Right lobe of liver (tissue), 4 donors: ENCODE measurements around the gene CYP2J2.

ENCODE experiments used
- POLR2A ChIP-seq: fragments of 450-650 bp; IDR thresholded peaks from one replicate; pipeline ENCODE4 v1.6.1; 2017; ENCODE audit warnings: antibody characterized with exemption, mild to moderate bottlenecking
- TF ChIP-seq, protein P1 (sequence below), 4 donors: fragments of 200-600 bp in 3 of 4; fragments of 450-650 bp in 1 of 4; IDR thresholded peaks; one replicate each; pipeline versions ENCODE4 v1.5.1 to v1.8.0; 2016 to 2022; ENCODE audit warnings: antibody characterized with exemption in 4 of 4, mild to moderate bottlenecking in 2 of 4
- donor health status: DM: no; HTN: no; CAD: no.
- donor health status: DM: no; HTN: no; CAD: no.
- donor health status: DM: no; HTN: yes; CAD: no.

DNA sequence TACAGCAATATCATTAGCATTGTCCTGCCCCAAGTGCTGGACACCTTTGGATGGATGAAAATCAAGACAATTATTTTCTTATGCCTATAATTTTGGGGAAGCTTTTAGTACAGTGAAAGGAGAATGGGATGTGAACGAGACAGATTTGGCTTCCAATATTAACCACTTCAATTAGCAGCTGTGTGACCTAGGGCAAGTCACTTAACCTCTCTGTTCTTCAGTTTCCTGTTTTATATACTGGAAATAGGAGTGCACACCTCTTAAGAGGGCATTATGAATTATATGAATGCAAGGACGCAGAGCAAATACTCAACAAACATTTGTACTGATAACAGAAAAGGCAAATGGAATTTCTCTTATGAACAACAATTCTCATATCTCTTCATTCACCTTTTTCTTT lies 18.5 kb downstream of the CYP2J2 start:
- no peak for TF ChIP-seq POLR2A
- TF ChIP-seq, protein P1, sequence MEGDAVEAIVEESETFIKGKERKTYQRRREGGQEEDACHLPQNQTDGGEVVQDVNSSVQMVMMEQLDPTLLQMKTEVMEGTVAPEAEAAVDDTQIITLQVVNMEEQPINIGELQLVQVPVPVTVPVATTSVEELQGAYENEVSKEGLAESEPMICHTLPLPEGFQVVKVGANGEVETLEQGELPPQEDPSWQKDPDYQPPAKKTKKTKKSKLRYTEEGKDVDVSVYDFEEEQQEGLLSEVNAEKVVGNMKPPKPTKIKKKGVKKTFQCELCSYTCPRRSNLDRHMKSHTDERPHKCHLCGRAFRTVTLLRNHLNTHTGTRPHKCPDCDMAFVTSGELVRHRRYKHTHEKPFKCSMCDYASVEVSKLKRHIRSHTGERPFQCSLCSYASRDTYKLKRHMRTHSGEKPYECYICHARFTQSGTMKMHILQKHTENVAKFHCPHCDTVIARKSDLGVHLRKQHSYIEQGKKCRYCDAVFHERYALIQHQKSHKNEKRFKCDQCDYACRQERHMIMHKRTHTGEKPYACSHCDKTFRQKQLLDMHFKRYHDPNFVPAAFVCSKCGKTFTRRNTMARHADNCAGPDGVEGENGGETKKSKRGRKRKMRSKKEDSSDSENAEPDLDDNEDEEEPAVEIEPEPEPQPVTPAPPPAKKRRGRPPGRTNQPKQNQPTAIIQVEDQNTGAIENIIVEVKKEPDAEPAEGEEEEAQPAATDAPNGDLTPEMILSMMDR (IDR thresholded peaks at IDR 0.05): no peak
